HEK293T (cell line): ENCODE data around the gene CALR3.

ENCODE experiments used
- ARNT ChIP-seq: fragments of 450-650 bp; IDR thresholded peaks from 2 replicates; pipeline ENCODE4 v1.6.1; 2017; ENCODE audit warnings: mild to moderate bottlenecking
- BHLHE40 ChIP-seq: fragments of 450-650 bp; IDR thresholded peaks from 2 replicates; pipeline ENCODE4 v1.6.1; 2016; ENCODE audit warnings: mild to moderate bottlenecking, moderate library complexity, borderline replicate concordance
- ELF4 ChIP-seq: fragments of 450-650 bp; IDR thresholded peaks from 2 replicates; pipeline ENCODE4 v1.6.1; 2017; ENCODE audit warnings: antibody characterized with exemption
- FOXA1 ChIP-seq: fragments of 450-650 bp; IDR thresholded peaks from 2 replicates; pipeline ENCODE4 v1.6.1; 2016; ENCODE audit warnings: mild to moderate bottlenecking
- FOXK2 ChIP-seq: fragments of 450-650 bp; IDR thresholded peaks from 2 replicates; pipeline ENCODE4 v1.6.1; 2016; ENCODE audit warnings: mild to moderate bottlenecking
- FOXM1 ChIP-seq: fragments of 450-650 bp; IDR thresholded peaks from 2 replicates; pipeline ENCODE4 v1.6.1; 2017; ENCODE audit warnings: mild to moderate bottlenecking, borderline replicate concordance
- L3MBTL2 ChIP-seq: fragments of 450-650 bp; conservative IDR thresholded peaks from 2 replicates; pipeline ENCODE4 v1.6.1; 2016; ENCODE audit warnings: mild to moderate bottlenecking
- NFRKB ChIP-seq: fragments of 450-650 bp; IDR thresholded peaks from 2 replicates; pipeline ENCODE4 v1.6.1; 2016; ENCODE audit warnings: mild to moderate bottlenecking, moderate library complexity
- PKNOX1 ChIP-seq: fragments of 450-650 bp; IDR thresholded peaks from 2 replicates; pipeline ENCODE4 v1.6.1; 2016
- SP1 ChIP-seq: fragments of 450-650 bp; IDR thresholded peaks from 2 replicates; pipeline ENCODE4 v1.6.1; 2017
- SUZ12 ChIP-seq: fragments of 450-650 bp; IDR thresholded peaks from 2 replicates; pipeline ENCODE4 v1.6.1; 2016; ENCODE audit warnings: mild to moderate bottlenecking
- ZNF384 ChIP-seq: fragments of 450-650 bp; IDR thresholded peaks from 2 replicates; pipeline ENCODE4 v1.6.1; 2016

- TF ChIP-seq SP1 (no peak), FOXM1 (no peak), BHLHE40 (no peak), ZNF384 (no peak), L3MBTL2 (no peak), FOXA1 (no peak), PKNOX1 (no peak), FOXK2 (no peak), ELF4 (no peak), SUZ12 (no peak), NFRKB (no peak), ARNT (no peak)
Observed at GRCh38 chr19:16463341-16463990, 32.5 kb downstream of the CALR3 start.
